Activated CD4-positive, alpha-beta T cell treated with anti-CD3 and anti-CD28 coated beads, Interleukin-2, amount 10 ng/mL, durations not matched to agents 24 days and 14 days (primary cell): ENCODE results near the gene NFIA. TPM values are rescaled to one million over a fixed set of nuclear protein-coding genes. Genes with fewer than 3 reads are reported as not detected.

Experiments
- DNase-seq: peaks from one replicate; pipeline ENCODE4 v3.0.0; 2022
- H3K27ac Mint-ChIP-seq: one replicate; pipeline ENCODE4 v1.8.0; 2022; ENCODE audit warnings: mild to moderate bottlenecking, mixed read lengths
- H3K27me3 Mint-ChIP-seq: one replicate; pipeline ENCODE4 v1.8.0; 2022; ENCODE audit warnings: mixed read lengths
- H3K36me3 Mint-ChIP-seq: one replicate; pipeline ENCODE4 v1.8.0; 2022; ENCODE audit warnings: low read depth, mild to moderate bottlenecking, mixed read lengths
- H3K4me1 Mint-ChIP-seq: one replicate; pipeline ENCODE4 v1.8.0; 2021; ENCODE audit warnings: mixed read lengths
- H3K4me3 Mint-ChIP-seq: one replicate; pipeline ENCODE4 v1.8.0; 2022; ENCODE audit warnings: mild to moderate bottlenecking, moderate library complexity, mixed read lengths
- H3K9me3 Mint-ChIP-seq: one replicate; pipeline ENCODE4 v1.8.0; 2021; ENCODE audit warnings: mixed read lengths
- intact Hi-C: fragments of 100-400 bp; cut with micrococcal nuclease; formaldehyde crosslinking; loops from one replicate; pipeline ENCODE4 v1.15.1; 2023
- total RNA-seq: library from RNA; stranded (reverse); gene quantifications from 2 replicates; pipeline ENCODE4 v1.2.3, GENCODE V29; 2022

NFIA gene
- total RNA-seq, 1 donor from 2014 or later, result 0.63 TPM

- Mint-ChIP-seq H3K4me3 (no peak overlapping the region), H3K4me1 (peaks cover 2% of the 10 kb centered on the region), H3K9me3 (peaks cover 8% of the 10 kb centered on the region), H3K27me3 (peaks cover 21% of the 10 kb centered on the region), H3K27ac (no peak overlapping the region), H3K36me3 (no peaks in the 10 kb centered on the region)
- no peak for DNase-seq
- intact Hi-C loops, result no loop called here
Measured at GRCh38 chr1:61293986-61294504, 211.7 kb downstream of the NFIA start.

- H3K9me3 Mint-ChIP-seq, result peaks cover 8% of the 10 kb centered on the region
- no peak overlapping the region for H3K27ac Mint-ChIP-seq
- H3K36me3 Mint-ChIP-seq, result no peaks in the 10 kb centered on the region
- H3K4me1 Mint-ChIP-seq, result no peaks in the 10 kb centered on the region
- no peak overlapping the region for H3K4me3 Mint-ChIP-seq
- no peak for DNase-seq
- intact Hi-C loops, result no loop called here
- H3K27me3 Mint-ChIP-seq, result peaks cover 17% of the 10 kb centered on the region
Measured at GRCh38 chr1:61294930-61295329, 212.6 kb downstream of the NFIA start.

GRCh38 chr1:61295818-61296537, 213.6 kb downstream of the NFIA start:
- peaks cover 8% of the 10 kb centered on the region for H3K9me3 Mint-ChIP-seq

GRCh38 chr1:61297887-61298286, 215.5 kb downstream of the NFIA start:
- H3K9me3 Mint-ChIP-seq, result peaks cover 8% of the 10 kb centered on the region
- H3K36me3 Mint-ChIP-seq, result no peaks in the 10 kb centered on the region
- no peak overlapping the region for H3K27ac Mint-ChIP-seq
- no peak for DNase-seq
- H3K27me3 Mint-ChIP-seq, result peaks cover 4% of the 10 kb centered on the region
- peaks cover 14% of the 10 kb centered on the region for H3K4me1 Mint-ChIP-seq
- H3K4me3 Mint-ChIP-seq, result no peak overlapping the region
- intact Hi-C loops, result no loop called here

More at GRCh38 chr1:61295818-61296537, 213.6 kb downstream of the NFIA start:
- H3K4me1 Mint-ChIP-seq, result peaks cover 2% of the 10 kb centered on the region
- no peak overlapping the region for H3K27ac Mint-ChIP-seq
- no peak for DNase-seq
- H3K27me3 Mint-ChIP-seq, result peaks cover 9% of the 10 kb centered on the region
- intact Hi-C loops, result no loop called here
- no peak overlapping the region for H3K4me3 Mint-ChIP-seq
- no peaks in the 10 kb centered on the region for H3K36me3 Mint-ChIP-seq

- peaks cover 17% of the 10 kb centered on the region for H3K9me3 Mint-ChIP-seq
- intact Hi-C loops, result no loop called here
- H3K4me3 Mint-ChIP-seq, result no peak overlapping the region
- H3K4me1 Mint-ChIP-seq, result peaks cover 26% of the 10 kb centered on the region
- DNase-seq, result no peak
- no peak overlapping the region for H3K27ac Mint-ChIP-seq
- H3K36me3 Mint-ChIP-seq, result no peaks in the 10 kb centered on the region
- H3K27me3 Mint-ChIP-seq, result peaks cover 4% of the 10 kb centered on the region
Measured at GRCh38 chr1:61299463-61299862, 217.1 kb downstream of the NFIA start.

GRCh38 chr1:61300899-61301298, 218.5 kb downstream of the NFIA start:
- Mint-ChIP-seq H3K27me3 (peaks cover 4% of the 10 kb centered on the region), H3K4me3 (no peak overlapping the region), H3K4me1 (peaks cover 26% of the 10 kb centered on the region), H3K9me3 (peaks cover 17% of the 10 kb centered on the region), H3K36me3 (no peaks in the 10 kb centered on the region), H3K27ac (no peak overlapping the region)
- intact Hi-C loops, result no loop called here
- DNase-seq, result no peak

- Mint-ChIP-seq H3K4me1 (peaks cover 26% of the 10 kb centered on the region), H3K36me3 (no peaks in the 10 kb centered on the region), H3K27ac (peak overlapping the region; percentile 87), H3K4me3 (peak overlapping the region; percentile 36), H3K27me3 (peaks cover 4% of the 10 kb centered on the region), H3K9me3 (peaks cover 17% of the 10 kb centered on the region)
- intact Hi-C loops, result loop anchor here (1.0 kb wide), 3 partner anchors 16 to 31 kb away; no protein-coding TSS in a partner anchor
- DNase-seq, result peak; percentile 67
Measured at GRCh38 chr1:61301824-61302657, 219.7 kb downstream of the NFIA start.

GRCh38 chr1:61307422-61308142, 225.2 kb downstream of the NFIA start:
- H3K4me3 Mint-ChIP-seq, result no peak overlapping the region
- DNase-seq, result no peak
- no peak overlapping the region for H3K27ac Mint-ChIP-seq

GRCh38 chr1:61310057-61310456, 227.7 kb downstream of the NFIA start:
- DNase-seq, result no peak
- Mint-ChIP-seq H3K27ac (no peak overlapping the region), H3K4me3 (no peak overlapping the region), H3K27me3 (peaks cover 3% of the 10 kb centered on the region), H3K9me3 (no peaks in the 10 kb centered on the region), H3K4me1 (peaks cover 2% of the 10 kb centered on the region), H3K36me3 (no peaks in the 10 kb centered on the region)
- intact Hi-C loops, result no loop called here

More at GRCh38 chr1:61307422-61308142, 225.2 kb downstream of the NFIA start:
- Mint-ChIP-seq H3K36me3 (no peaks in the 10 kb centered on the region), H3K27me3 (peaks cover 3% of the 10 kb centered on the region), H3K9me3 (peaks cover 9% of the 10 kb centered on the region), H3K4me1 (peaks cover 16% of the 10 kb centered on the region)
- intact Hi-C loops, result no loop called here

- H3K4me1 Mint-ChIP-seq, result peaks cover 2% of the 10 kb centered on the region
- H3K4me3 Mint-ChIP-seq, result no peak overlapping the region
- intact Hi-C loops, result no loop called here
- H3K9me3 Mint-ChIP-seq, result no peaks in the 10 kb centered on the region
- DNase-seq, result no peak
- H3K27ac Mint-ChIP-seq, result no peak overlapping the region
- H3K27me3 Mint-ChIP-seq, result peaks cover 6% of the 10 kb centered on the region
- H3K36me3 Mint-ChIP-seq, result no peaks in the 10 kb centered on the region
Measured at GRCh38 chr1:61310538-61310937, 228.2 kb downstream of the NFIA start.

GRCh38 chr1:61313906-61314422, 231.6 kb downstream of the NFIA start:
- Mint-ChIP-seq H3K27me3 (peaks cover 9% of the 10 kb centered on the region), H3K4me1 (peaks cover 9% of the 10 kb centered on the region), H3K9me3 (no peaks in the 10 kb centered on the region), H3K36me3 (no peaks in the 10 kb centered on the region), H3K4me3 (no peak overlapping the region), H3K27ac (no peak overlapping the region)
- intact Hi-C loops, result no loop called here
- no peak for DNase-seq

GRCh38 chr1:61315011-61315410, 232.7 kb downstream of the NFIA start:
- Mint-ChIP-seq H3K9me3 (no peaks in the 10 kb centered on the region), H3K27me3 (peaks cover 9% of the 10 kb centered on the region), H3K27ac (no peak overlapping the region), H3K4me1 (peaks cover 19% of the 10 kb centered on the region), H3K4me3 (no peak overlapping the region), H3K36me3 (peaks cover 2% of the 10 kb centered on the region)
- intact Hi-C loops, result no loop called here
- no peak for DNase-seq

GRCh38 chr1:61316493-61316892, 234.1 kb downstream of the NFIA start:
- Mint-ChIP-seq H3K27ac (no peak overlapping the region), H3K27me3 (peaks cover 9% of the 10 kb centered on the region), H3K4me1 (peaks cover 19% of the 10 kb centered on the region), H3K36me3 (peaks cover 2% of the 10 kb centered on the region), H3K4me3 (no peak overlapping the region), H3K9me3 (no peaks in the 10 kb centered on the region)
- DNase-seq, result no peak
- intact Hi-C loops, result no loop called here
